WERI-Rb-1 (cell line): ENCODE measurements around the gene MMP19.
A peak's percentile ranks its signal among the peaks of the same experiment; 100 is the strongest.

Source experiments
- DNase-seq: peaks from one replicate; pipeline ENCODE4 v3.0.0-alpha.2; 2020
- H3K27ac ChIP-seq: fragments of 250-450 bp; sonication (Bioruptor Pico); 2 replicates; pipeline ENCODE4 v1.5.1; 2020; ENCODE audit warnings: mild to moderate bottlenecking, moderate library complexity
- H3K27me3 ChIP-seq: fragments of 250-450 bp; sonication (Bioruptor Pico); 2 replicates; pipeline ENCODE4 v1.5.1; 2021; ENCODE audit warnings: mild to moderate bottlenecking, low read depth, moderate library complexity; ENCODE audit not compliant: insufficient read depth, severe bottlenecking
- H3K36me3 ChIP-seq: fragments of 250-450 bp; sonication (Bioruptor Pico); 2 replicates; pipeline ENCODE4 v1.5.1; 2020; ENCODE audit warnings: mild to moderate bottlenecking, moderate library complexity
- H3K4me3 ChIP-seq: 2 replicates; pipeline ENCODE4 v1.5.1; 2011; ENCODE audit warnings: low read depth, mild to moderate bottlenecking, control low read depth, low read length
- H3K9me3 ChIP-seq: fragments of 250-450 bp; sonication (Bioruptor Pico); 2 replicates; pipeline ENCODE4 v1.5.1; 2021; ENCODE audit warnings: mild to moderate bottlenecking, moderate library complexity; ENCODE audit not compliant: severe bottlenecking
- CTCF ChIP-seq: IDR thresholded peaks from 2 replicates; pipeline ENCODE4 v1.5.1; 2011; ENCODE audit warnings: low read depth, mild to moderate bottlenecking, control low read depth, inconsistent platforms, low read length

The MMP19 gene

GRCh38 chr12:55820679-55821078 lies 22.1 kb downstream of the MMP19 start:
- no peak overlapping the region for H3K4me3 ChIP-seq
- no peaks in the 10 kb centered on the region for H3K9me3 ChIP-seq
- TF ChIP-seq CTCF: peak; percentile 31; the same call in 1 of the 2 replicates
- no peak overlapping the region for H3K27ac ChIP-seq
- no peak for DNase-seq
- H3K27me3 ChIP-seq: no peaks in the 10 kb centered on the region
- H3K36me3 ChIP-seq: peaks cover 64% of the 10 kb centered on the region

- Histone ChIP-seq H3K9me3 (no peaks in the 10 kb centered on the region), H3K4me3 (peak overlapping the region; percentile 87; the same call in 1 of the 2 replicates), H3K27ac (no peak overlapping the region), H3K27me3 (no peaks in the 10 kb centered on the region), H3K36me3 (peaks cover 75% of the 10 kb centered on the region)
- no peak for DNase-seq
- TF ChIP-seq CTCF: no peak
Observed at GRCh38 chr12:55818886-55819285, 23.9 kb downstream of the MMP19 start.

GRCh38 chr12:55818140-55818728 lies 24.5 kb downstream of the MMP19 start:
- Histone ChIP-seq H3K27ac (peak overlapping the region; percentile 77), H3K36me3 (peaks cover 76% of the 10 kb centered on the region), H3K4me3 (peak overlapping the region; percentile 87), H3K27me3 (no peaks in the 10 kb centered on the region), H3K9me3 (no peaks in the 10 kb centered on the region)
- TF ChIP-seq CTCF: no peak
- DNase-seq: no peak

- peak within 1 kb of the TSS; percentile 83 for H3K27ac ChIP-seq
- H3K9me3 ChIP-seq: no peaks in the 10 kb centered on the region
- H3K4me3 ChIP-seq: peak within 1 kb of the TSS; percentile 87
- TF ChIP-seq CTCF: no peak
- peaks cover 73% of the 10 kb centered on the region for H3K36me3 ChIP-seq
- H3K27me3 ChIP-seq: no peaks in the 10 kb centered on the region
- DNase-seq: peak; percentile 98
Observed at GRCh38 chr12:55817345-55818139, 25.2 kb downstream of the MMP19 start, which contains the start of the genes ORMDL2 and SARNP. TSS of gene ORMDL2 (plus strand) at chr12:55818041. CDS start at chr12:55819000, 959 bp downstream. TSS of gene SARNP (minus strand) at chr12:55817724. CDS start at chr12:55817701, 23 bp downstream.

GRCh38 chr12:55816881-55817344 lies 25.8 kb downstream of the MMP19 start:
- peaks cover 72% of the 10 kb centered on the region for H3K36me3 ChIP-seq
- peak overlapping the region; percentile 87 for H3K4me3 ChIP-seq
- H3K27me3 ChIP-seq: no peaks in the 10 kb centered on the region
- TF ChIP-seq CTCF: no peak
- H3K9me3 ChIP-seq: no peaks in the 10 kb centered on the region
- no peak for DNase-seq
- peak overlapping the region; percentile 83 for H3K27ac ChIP-seq
